GM18505 (cell line): ENCODE measurements around the gene RBKS.
"Not testable (repeated sequence)": the region's sequence is repeated elsewhere in the genome, so short reads cannot be mapped to it uniquely, and the experiment has no call there.

Experiments used
- ATAC-seq: cut with Tn5 transposase; IDR thresholded peaks from one replicate; pipeline ENCODE4 v1.9.1; 2021; ENCODE audit not compliant: unreplicated experiment
- POLR2A ChIP-seq: IDR thresholded peaks from 4 replicates; pipeline ENCODE4 v1.6.1; 2011; ENCODE audit warnings: borderline replicate concordance; ENCODE audit not compliant: insufficient read depth, insufficient read length; ENCODE audit errors: extremely low read depth

Gene RBKS

GRCh38 chr2:27756544-27757498 is 133.4 kb downstream of the RBKS start:
- no peak for TF ChIP-seq POLR2A
- ATAC-seq = no peak

- ATAC-seq = no peak
- TF ChIP-seq POLR2A = no peak
Observed at GRCh38 chr2:27756091-27756490, 134.1 kb downstream of the RBKS start.

- no peak for TF ChIP-seq POLR2A
- no peak for ATAC-seq
Observed at GRCh38 chr2:27754831-27755230, 135.4 kb downstream of the RBKS start.

GRCh38 chr2:27754138-27754588 is 136.0 kb downstream of the RBKS start:
- ATAC-seq = no peak
- TF ChIP-seq POLR2A = no peak

GRCh38 chr2:27752551-27753237 is 137.5 kb downstream of the RBKS start:
- no peak for TF ChIP-seq POLR2A
- ATAC-seq = no peak

- no peak for TF ChIP-seq POLR2A
- ATAC-seq = no peak
Observed at GRCh38 chr2:27751377-27751776, 138.8 kb downstream of the RBKS start.

- ATAC-seq = not testable (repeated sequence)
Observed at GRCh38 chr2:27748803-27749554, 141.2 kb downstream of the RBKS start.

- TF ChIP-seq POLR2A = no peak
- no peak for ATAC-seq
Observed at GRCh38 chr2:27747827-27748352, 142.3 kb downstream of the RBKS start.

- no peak for ATAC-seq
- TF ChIP-seq POLR2A = no peak
Observed at GRCh38 chr2:27746325-27746724, 143.9 kb downstream of the RBKS start.

GRCh38 chr2:27745494-27745893 is 144.7 kb downstream of the RBKS start:
- not testable (repeated sequence) for ATAC-seq

GRCh38 chr2:27742571-27742970 is 147.6 kb downstream of the RBKS start:
- no peak for ATAC-seq
- no peak for TF ChIP-seq POLR2A

GRCh38 chr2:27741673-27742072 is 148.5 kb downstream of the RBKS start:
- ATAC-seq = no peak
- no peak for TF ChIP-seq POLR2A

- no peak for ATAC-seq
- no peak for TF ChIP-seq POLR2A
Observed at GRCh38 chr2:27739058-27739373, 151.2 kb downstream of the RBKS start.
